ENCODE data around the gene HLA-C. TPM values are rescaled to one million over a fixed set of nuclear protein-coding genes. Genes with fewer than 3 reads are reported as not detected.
"Not testable (repeated sequence)": the region's sequence is repeated elsewhere in the genome, so short reads cannot be mapped to it uniquely, and the experiment has no call there.

Gene HLA-C
- total and polyA plus RNA-seq, 9 donors, result 195 to 700 (median 354) TPM

GRCh38 chr6:31266567-31267360, 5.1 kb downstream of the HLA-C start:
- Histone ChIP-seq H3K27ac (no peak overlapping the region), H3K4me3 (no peak overlapping the region), H3K36me3 (no peaks in the 10 kb centered on the region), H3K27me3 (no peaks in the 10 kb centered on the region), H3K4me1 (ENCODE audit: insufficient read depth) (no peaks in the 10 kb centered on the region), H3K9me3 (no peaks in the 10 kb centered on the region)
- intact Hi-C loops (cut with DNase I), result loop anchor here in 1 of 4 donors (10.0 kb wide), 1 partner anchor 88 kb away; the partner anchor contains the start of gene HLA-B
- WGBS, 3 donors, result 29 to 47% (median 38%) methylated on average over 7 of the region's 7 CpGs
- DNase-seq, result no peak
- no peak for TF ChIP-seq POLR2A (IDR thresholded peaks at IDR 0.05)
- TF ChIP-seq CTCF (IDR thresholded peaks at IDR 0.05), result no peak
- no peak for TF ChIP-seq EP300 (IDR thresholded peaks at IDR 0.05)

- Histone ChIP-seq H3K9me3 (no peaks in the 10 kb centered on the region), H3K27me3 (no peaks in the 10 kb centered on the region), H3K27ac (no peak overlapping the region), H3K4me1 (ENCODE audit: insufficient read depth) (no peaks in the 10 kb centered on the region), H3K4me3 (no peak overlapping the region), H3K36me3 (no peaks in the 10 kb centered on the region)
- 25 to 49% (median 39%) methylated on average over 2 of the region's 2 CpGs for WGBS, 3 donors
- no peak for DNase-seq
- intact Hi-C loops (cut with DNase I), result loop anchor here in 1 of 4 donors (10.0 kb wide), 1 partner anchor 89 kb away; the partner anchor contains the start of gene HLA-B
- TF ChIP-seq CTCF (IDR thresholded peaks at IDR 0.05) (no peak), EP300 (IDR thresholded peaks at IDR 0.05) (no peak), POLR2A (IDR thresholded peaks at IDR 0.05) (no peak)
Observed at GRCh38 chr6:31265926-31266325, 6.0 kb downstream of the HLA-C start.

- not testable (repeated sequence) for H3K27me3 ChIP-seq; H3K4me3 ChIP-seq; H3K9me3 ChIP-seq; H3K4me1 ChIP-seq (ENCODE audit: insufficient read depth); DNase-seq; H3K27ac ChIP-seq; H3K36me3 ChIP-seq
- 60 to 75% (median 71%) methylated on average over 4 to 5 of the region's 5 CpGs for WGBS, 3 donors
- intact Hi-C loops (cut with DNase I), result loop anchor here in 1 of 4 donors (10.0 kb wide), 1 partner anchor 91 kb away; the partner anchor contains the start of gene HLA-B
Observed at GRCh38 chr6:31263346-31263933, 8.5 kb downstream of the HLA-C start.

- not testable (repeated sequence) for H3K9me3 ChIP-seq; DNase-seq; H3K4me3 ChIP-seq; H3K4me1 ChIP-seq (ENCODE audit: insufficient read depth); H3K27ac ChIP-seq; H3K27me3 ChIP-seq; H3K36me3 ChIP-seq
- intact Hi-C loops (cut with DNase I), result loop anchor here in 1 of 4 donors (10.0 kb wide), 1 partner anchor 95 kb away; the partner anchor contains the start of gene HLA-B
- WGBS, 3 donors, result 44 to 56% (median 47%) methylated on average over 3 of the region's 3 CpGs
Observed at GRCh38 chr6:31259995-31260394, 11.9 kb downstream of the HLA-C start.

GRCh38 chr6:31252625-31253024, 19.3 kb downstream of the HLA-C start:
- Histone ChIP-seq H3K27me3 (no peaks in the 10 kb centered on the region), H3K9me3 (no peaks in the 10 kb centered on the region), H3K36me3 (no peaks in the 10 kb centered on the region), H3K4me1 (ENCODE audit: insufficient read depth) (no peaks in the 10 kb centered on the region), H3K4me3 (no peak overlapping the region), H3K27ac (no peak overlapping the region)
- WGBS, 3 donors, result 7 to 36% (median 15%) methylated on average over 3 of the region's 3 CpGs
- intact Hi-C loops (cut with DNase I), result no loop called here
- DNase-seq, result no peak
- TF ChIP-seq POLR2A (IDR thresholded peaks at IDR 0.05) (no peak), EP300 (IDR thresholded peaks at IDR 0.05) (no peak), CTCF (IDR thresholded peaks at IDR 0.05) (no peak)
